Large intestine (tissue), 3 donors: Measurements from ENCODE around the gene FARP2. TPM values are rescaled to one million over a fixed set of nuclear protein-coding genes. Genes with fewer than 3 reads are reported as not detected.

Experiments used
- DNase-seq, 2 donors: peaks; one replicate each; pipeline versions ENCODE4 v3.0.0 to v3.0.0-alpha.2; 2013
- H3K27ac ChIP-seq: one replicate; pipeline ENCODE4 v1.5.1; 2013; ENCODE audit warnings: low read length
- H3K27me3 ChIP-seq: 2 replicates; pipeline ENCODE4 v1.6.1; 2013; ENCODE audit warnings: low read length; ENCODE audit not compliant: control insufficient read depth, insufficient read depth
- H3K36me3 ChIP-seq: 2 replicates; pipeline ENCODE4 v1.6.1; 2013; ENCODE audit warnings: low read length; ENCODE audit not compliant: control insufficient read depth, insufficient read depth
- H3K4me1 ChIP-seq: one replicate; pipeline ENCODE4 v1.6.1; 2013; ENCODE audit warnings: low read length; ENCODE audit not compliant: control insufficient read depth, insufficient read depth
- H3K4me3 ChIP-seq: one replicate; pipeline ENCODE4 v1.5.1; 2013; ENCODE audit warnings: low read length
- H3K9me3 ChIP-seq: one replicate; pipeline ENCODE4 v1.6.1; 2013; ENCODE audit warnings: mild to moderate bottlenecking, low read depth, low read length, moderate library complexity; ENCODE audit not compliant: control insufficient read depth
- WGBS: methylation state at CpG from one replicate; pipeline ENCODE4 v1.1.5; 2013; ENCODE audit warnings: low lambda C conversion rate; ENCODE audit not compliant: insufficient coverage; 5-methylcytosine and 5-hydroxymethylcytosine counted together
- polyA plus RNA-seq: library from polyadenylated mRNA; unstranded; fragments of 120-200 nt; gene quantifications from one replicate; pipeline ENCODE4 v1.2.1, GENCODE V29; 2013

FARP2 gene
- polyA plus RNA-seq, 1 donor = 52.6 TPM

DNA sequence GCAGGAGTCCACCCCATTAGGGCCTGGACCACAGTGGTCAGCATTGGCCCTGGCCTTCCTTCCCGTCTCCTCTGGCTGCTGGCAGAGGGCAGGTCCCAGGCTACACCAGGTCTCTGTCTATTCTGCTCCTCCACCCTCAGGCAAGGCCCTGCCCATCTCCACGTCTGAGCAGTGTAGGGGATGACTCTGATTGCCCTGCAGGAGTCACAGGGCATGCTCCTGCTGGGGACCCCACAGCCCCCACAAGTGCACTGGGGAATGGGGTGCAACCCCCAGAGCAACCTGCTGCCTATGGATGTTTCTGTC, 112.3 kb downstream of the FARP2 start:
- WGBS = no CpG with 5 or more reads among the region's 2 CpGs
- H3K4me3 ChIP-seq = no peak overlapping the region

DNA sequence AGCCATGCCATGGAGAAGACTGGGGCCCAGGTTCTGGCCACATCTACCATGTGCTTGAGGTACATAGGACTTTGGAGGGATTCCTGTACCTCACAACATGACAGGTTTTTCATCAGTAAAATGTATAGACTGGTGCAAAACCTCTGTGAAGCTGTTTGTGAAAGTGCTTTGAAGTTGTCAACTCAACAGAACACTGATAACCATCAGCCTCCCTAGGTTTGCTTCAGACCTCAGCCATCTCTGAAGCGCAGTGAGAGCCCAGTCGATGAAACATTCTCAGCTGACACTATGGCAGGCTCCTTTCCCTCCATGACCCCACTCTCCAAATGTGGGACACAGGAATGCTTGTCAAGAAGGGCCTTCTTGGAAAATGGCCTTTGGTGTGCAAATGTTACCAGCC, 113.7 kb downstream of the FARP2 start:
- Histone ChIP-seq H3K4me3 (no peak overlapping the region), H3K27me3 (no peaks in the 10 kb centered on the region), H3K4me1 (no peaks in the 10 kb centered on the region), H3K9me3 (no peaks in the 10 kb centered on the region), H3K36me3 (peaks cover 30% of the 10 kb centered on the region), H3K27ac (no peak overlapping the region)
- WGBS = no CpG with 5 or more reads among the region's 2 CpGs
- no peak for DNase-seq

More for the DNA sequence above, 112.3 kb downstream of the FARP2 start:
- no peak for DNase-seq
- Histone ChIP-seq H3K36me3 (peaks cover 37% of the 10 kb centered on the region), H3K27me3 (no peaks in the 10 kb centered on the region), H3K27ac (no peak overlapping the region), H3K9me3 (no peaks in the 10 kb centered on the region), H3K4me1 (no peaks in the 10 kb centered on the region)

DNA sequence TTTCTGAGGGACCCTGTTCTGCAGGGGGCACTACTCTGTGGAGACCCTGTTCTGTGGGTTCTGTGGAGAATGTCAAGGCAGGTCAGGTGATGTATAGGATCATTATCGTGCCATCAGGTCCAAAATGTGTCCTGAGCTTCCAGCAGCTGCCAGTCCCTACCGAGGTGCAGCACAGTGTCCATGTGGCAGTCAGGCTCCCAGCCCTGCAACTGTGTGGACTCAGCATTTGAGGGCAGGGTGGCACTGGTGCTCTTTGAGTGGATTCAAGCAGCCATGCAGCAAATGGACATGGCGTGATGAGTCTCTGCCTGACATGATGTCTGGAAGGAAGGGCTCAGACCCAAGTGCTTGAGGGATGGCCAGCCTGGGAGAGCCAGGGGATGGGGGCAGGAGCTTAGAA, 117.3 kb downstream of the FARP2 start:
- WGBS = no CpG with 5 or more reads among the region's 3 CpGs
- H3K27me3 ChIP-seq = no peaks in the 10 kb centered on the region
- no peaks in the 10 kb centered on the region for H3K9me3 ChIP-seq
- H3K4me1 ChIP-seq = no peaks in the 10 kb centered on the region
- no peak overlapping the region for H3K4me3 ChIP-seq
- peaks cover 27% of the 10 kb centered on the region for H3K36me3 ChIP-seq
- no peak for DNase-seq
- no peak overlapping the region for H3K27ac ChIP-seq

DNA sequence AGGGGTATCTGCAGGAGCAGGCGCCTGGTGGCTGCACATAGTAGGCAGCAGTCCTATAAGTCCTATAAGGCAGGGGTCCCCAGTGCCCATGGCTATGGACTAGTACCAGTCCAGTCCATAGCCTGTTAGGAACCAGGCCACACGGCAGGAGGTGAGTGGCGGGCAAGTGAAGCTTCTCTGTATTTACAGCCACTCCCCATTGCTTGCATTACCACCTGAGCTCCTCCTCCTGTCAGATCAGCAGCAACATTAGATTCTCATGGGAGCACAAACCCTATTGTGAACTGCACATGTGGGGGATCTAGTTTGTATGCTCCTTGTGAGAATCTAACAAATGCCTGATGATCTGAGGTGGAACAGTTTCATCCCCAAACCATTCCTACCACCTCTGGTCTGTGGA, 119.2 kb downstream of the FARP2 start:
- H3K9me3 ChIP-seq = no peaks in the 10 kb centered on the region
- no peaks in the 10 kb centered on the region for H3K27me3 ChIP-seq
- no peak for DNase-seq
- no peak overlapping the region for H3K4me3 ChIP-seq
- no peak overlapping the region for H3K27ac ChIP-seq
- no CpG with 5 or more reads among the region's 3 CpGs for WGBS
- no peaks in the 10 kb centered on the region for H3K4me1 ChIP-seq
- H3K36me3 ChIP-seq = peaks cover 35% of the 10 kb centered on the region

DNA sequence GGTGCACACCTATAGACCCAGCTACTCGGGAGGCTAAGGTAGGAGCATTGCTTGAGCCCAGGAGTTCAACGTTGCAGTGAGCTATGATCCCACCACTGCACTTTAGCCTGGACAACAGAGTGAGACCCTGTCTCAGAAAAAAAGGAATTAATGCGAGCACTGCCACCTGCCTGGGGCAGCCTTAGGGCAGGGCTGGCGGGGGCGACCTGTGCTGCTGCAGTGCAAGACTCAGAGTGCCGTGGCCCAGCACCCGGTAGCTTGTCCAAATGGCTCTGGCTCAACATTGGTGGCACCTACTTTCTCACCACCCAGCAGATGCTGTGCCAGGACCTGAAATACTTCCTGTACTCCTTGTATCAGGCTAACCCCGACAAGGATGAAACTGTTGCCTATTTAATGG, 122.1 kb downstream of the FARP2 start:
- H3K4me3 ChIP-seq = no peak overlapping the region
- no peaks in the 10 kb centered on the region for H3K27me3 ChIP-seq
- no peak for DNase-seq
- H3K27ac ChIP-seq = no peak overlapping the region
- WGBS = no CpG with 5 or more reads among the region's 8 CpGs
- H3K4me1 ChIP-seq = no peaks in the 10 kb centered on the region
- H3K9me3 ChIP-seq = no peaks in the 10 kb centered on the region
- peaks cover 37% of the 10 kb centered on the region for H3K36me3 ChIP-seq

DNA sequence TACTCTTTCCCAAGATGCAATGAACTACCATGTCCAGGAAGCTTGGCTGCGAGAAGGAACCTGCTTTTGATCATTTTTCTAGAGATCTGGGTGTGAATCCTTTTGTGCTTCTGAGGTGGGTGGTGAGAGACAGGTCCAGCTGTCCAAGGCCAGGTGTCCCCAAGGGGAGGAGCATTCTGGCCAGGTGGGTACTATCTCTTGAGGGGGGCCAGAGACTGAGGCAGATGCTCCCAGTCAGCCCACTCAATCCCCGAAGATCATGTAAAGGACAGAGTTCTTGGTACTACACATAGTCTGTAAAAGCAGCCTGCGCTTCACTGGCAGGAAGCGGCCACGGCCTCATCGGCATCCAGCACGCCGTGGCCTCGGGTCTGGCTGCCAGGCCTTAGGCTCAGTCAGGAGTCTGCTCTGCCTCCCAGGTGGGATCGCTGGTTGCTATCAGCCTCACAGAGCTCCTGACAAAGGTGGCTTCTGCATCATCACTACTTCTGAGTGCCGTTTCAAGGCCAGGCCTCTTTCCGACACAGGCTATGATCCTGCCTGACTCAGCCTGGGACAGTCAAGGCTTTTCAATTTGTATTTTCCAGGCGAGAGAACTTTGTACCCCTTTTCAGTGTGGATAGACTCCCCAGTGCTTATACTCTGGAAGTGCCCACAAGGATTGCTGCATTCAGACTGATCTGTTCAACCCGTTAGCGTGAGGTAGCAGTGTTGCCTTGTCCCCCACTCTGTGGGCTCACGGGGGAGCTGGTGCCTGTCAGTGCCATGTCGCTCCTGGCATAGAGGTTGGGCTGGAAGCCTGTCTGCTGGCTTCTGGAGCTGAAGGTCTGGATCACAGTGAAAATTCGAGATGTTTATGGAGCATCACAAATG, 123.2 kb downstream of the FARP2 start:
- DNase-seq = no peak
- Histone ChIP-seq H3K4me3 (no peak overlapping the region), H3K36me3 (peaks cover 44% of the 10 kb centered on the region), H3K27me3 (no peaks in the 10 kb centered on the region), H3K27ac (no peak overlapping the region), H3K9me3 (no peaks in the 10 kb centered on the region), H3K4me1 (no peaks in the 10 kb centered on the region)
- 100% methylated on average over 1 of the region's 18 CpGs for WGBS

DNA sequence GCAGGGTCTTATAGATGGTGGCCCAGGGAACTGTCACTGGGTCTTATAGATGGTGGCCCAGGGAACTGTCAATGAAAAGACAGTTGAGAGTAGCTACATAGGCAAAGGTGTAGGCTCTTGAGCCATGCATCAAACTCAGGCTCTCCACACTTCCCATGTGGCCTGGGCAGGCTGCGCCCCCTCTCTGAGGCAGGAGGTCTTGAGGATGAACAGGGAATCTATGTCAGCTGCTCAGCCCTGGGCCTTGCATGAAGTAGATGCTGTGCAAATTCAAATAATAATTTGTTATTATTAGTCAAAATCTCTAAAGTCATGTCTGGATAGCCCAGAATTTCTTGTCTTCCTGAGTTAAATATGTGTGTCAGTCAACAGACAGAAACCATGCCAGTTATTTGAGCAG, 125.6 kb downstream of the FARP2 start:
- H3K27me3 ChIP-seq = no peaks in the 10 kb centered on the region
- WGBS = no CpG with 5 or more reads among the region's 1 CpG
- peaks cover 48% of the 10 kb centered on the region for H3K36me3 ChIP-seq
- no peak overlapping the region for H3K4me3 ChIP-seq
- no peak overlapping the region for H3K27ac ChIP-seq
- H3K4me1 ChIP-seq = no peaks in the 10 kb centered on the region
- no peak for DNase-seq
- no peaks in the 10 kb centered on the region for H3K9me3 ChIP-seq

DNA sequence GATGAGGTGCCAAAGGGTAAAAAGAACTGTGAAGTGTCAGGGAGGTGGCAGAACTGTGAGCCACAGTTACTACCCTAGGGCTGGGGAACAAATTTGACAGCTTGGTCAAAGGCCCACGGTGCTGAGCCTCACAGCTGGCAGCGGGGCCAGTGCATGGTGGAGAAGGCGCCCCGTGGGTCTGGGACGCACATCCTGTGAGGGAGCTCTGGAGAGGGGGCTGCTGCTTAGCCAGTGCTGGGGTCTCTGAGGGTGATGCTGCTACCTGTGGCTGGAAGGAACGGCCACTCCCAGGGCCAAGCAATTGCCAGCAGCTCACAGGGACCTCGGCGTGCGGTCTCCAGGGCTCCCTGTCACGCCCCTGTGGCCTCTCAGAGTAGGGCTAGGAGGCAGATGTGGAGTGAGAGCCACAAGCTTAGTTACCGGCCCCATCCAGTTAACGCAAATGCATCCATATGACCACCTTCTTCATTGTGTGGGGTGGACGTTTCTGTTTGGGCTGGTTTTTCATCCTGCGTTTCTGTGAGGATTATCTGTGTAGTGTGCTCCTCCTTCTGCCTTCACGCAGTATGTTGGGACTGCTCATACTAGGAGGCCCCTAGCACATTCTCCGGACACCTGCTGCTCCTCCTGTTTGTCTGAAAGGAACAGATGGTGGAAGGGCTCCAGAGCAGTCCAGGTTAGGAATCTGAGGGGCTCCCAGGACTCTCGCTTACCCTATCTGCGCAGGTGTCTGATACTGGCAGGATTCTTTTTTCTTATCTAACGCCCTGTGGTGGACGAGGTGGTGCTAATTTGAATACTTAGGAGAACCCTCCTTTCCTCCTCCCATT, 126.3 kb downstream of the FARP2 start:
- Histone ChIP-seq H3K4me1 (no peaks in the 10 kb centered on the region), H3K9me3 (no peaks in the 10 kb centered on the region), H3K27ac (no peak overlapping the region), H3K4me3 (no peak overlapping the region), H3K27me3 (no peaks in the 10 kb centered on the region), H3K36me3 (peaks cover 49% of the 10 kb centered on the region)
- 80% methylated on average over 1 of the region's 20 CpGs for WGBS
- no peak for DNase-seq

DNA sequence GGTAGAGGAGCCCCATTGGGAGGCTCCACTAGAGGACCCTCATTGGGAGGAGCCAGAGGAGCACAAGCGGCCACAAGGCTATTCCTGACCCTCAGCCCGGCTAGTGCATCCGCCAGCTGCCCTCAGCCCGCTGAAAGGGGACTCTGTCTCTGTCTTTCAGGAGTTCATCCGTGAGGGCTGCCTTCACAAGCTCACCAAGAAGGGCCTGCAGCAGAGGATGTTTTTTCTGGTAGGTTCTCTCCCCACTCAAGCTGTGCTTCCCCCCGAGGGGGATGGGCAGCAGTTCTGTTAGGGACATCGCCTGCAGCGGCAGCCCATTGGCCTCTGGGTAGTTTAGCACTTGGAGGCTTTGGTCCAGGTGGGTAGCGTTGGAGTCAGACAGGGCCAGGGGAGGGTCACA, 127.2 kb downstream of the FARP2 start:
- Histone ChIP-seq H3K9me3 (no peaks in the 10 kb centered on the region), H3K4me3 (no peak overlapping the region), H3K27me3 (no peaks in the 10 kb centered on the region), H3K27ac (no peak overlapping the region), H3K4me1 (no peaks in the 10 kb centered on the region), H3K36me3 (peaks cover 44% of the 10 kb centered on the region)
- whole genome bisulfite sequencing = no CpG with 5 or more reads among the region's 9 CpGs
- DNase-seq = no peak

DNA sequence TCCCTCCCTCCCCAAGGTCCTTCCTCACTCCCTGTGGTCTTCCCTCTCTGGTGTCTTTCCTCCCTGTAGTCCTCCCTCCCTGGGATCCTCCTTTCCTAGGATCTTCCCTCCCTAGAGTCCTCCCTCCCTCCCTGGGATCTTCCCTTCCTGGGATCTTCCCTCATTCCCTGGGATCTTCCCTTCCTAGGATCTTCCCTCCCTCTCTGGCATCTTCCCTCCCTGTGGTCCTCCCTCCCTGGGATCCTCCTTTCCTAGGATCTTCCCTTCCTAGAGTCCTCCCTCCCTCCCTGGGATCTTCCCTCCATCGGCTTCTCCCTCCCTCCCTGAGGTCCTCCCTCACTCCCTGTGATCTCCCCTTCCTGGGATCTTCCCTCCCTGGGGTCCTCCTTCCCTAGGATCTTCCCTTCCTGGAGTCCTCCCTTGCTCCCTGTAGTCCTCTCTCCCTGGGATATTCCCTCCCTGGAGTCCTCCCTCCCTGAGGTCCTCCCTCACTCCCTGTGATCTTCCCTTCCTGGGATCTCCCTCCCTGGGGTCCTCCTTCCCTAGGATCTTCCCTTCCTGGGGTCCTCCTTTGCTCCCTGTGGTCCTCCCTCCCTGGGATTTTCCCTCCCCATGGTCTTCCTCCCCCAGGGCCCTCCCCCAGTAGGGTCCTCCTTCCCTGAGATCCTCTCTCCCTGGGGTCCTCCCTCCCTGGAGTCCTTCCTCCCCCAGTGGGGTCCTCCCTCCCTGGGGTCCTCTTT, 129.3 kb downstream of the FARP2 start:
- peaks cover 40% of the 10 kb centered on the region for H3K36me3 ChIP-seq
- no peaks in the 10 kb centered on the region for H3K9me3 ChIP-seq
- no peak overlapping the region for H3K4me3 ChIP-seq
- H3K4me1 ChIP-seq = no peaks in the 10 kb centered on the region
- H3K27me3 ChIP-seq = no peaks in the 10 kb centered on the region
- H3K27ac ChIP-seq = no peak overlapping the region
- WGBS = 100% methylated on average over 1 of the region's 1 CpG
- no peak for DNase-seq
